Liver (tissue), 3 donors: Measurements from ENCODE around the gene DBN1.
"Not testable (repeated sequence)": the region's sequence is repeated elsewhere in the genome, so short reads cannot be mapped to it uniquely, and the experiment has no call there.

Source experiments
- EGR1 ChIP-seq, 2 donors: IDR thresholded peaks; 2 replicates each; pipeline ENCODE4 v1.6.1; 2016 to 2018; ENCODE audit warnings: antibody characterized with exemption in 2 of 2, low read depth in 2 of 2
- FOXA1 ChIP-seq: IDR thresholded peaks from 2 replicates; pipeline ENCODE4 v1.6.1; 2016; ENCODE audit warnings: antibody characterized with exemption
- FOXA2 ChIP-seq: IDR thresholded peaks from 2 replicates; pipeline ENCODE4 v1.6.1; 2016; ENCODE audit warnings: antibody characterized with exemption
- GABPA ChIP-seq, 2 donors: IDR thresholded peaks in 1 of 2; conservative IDR thresholded peaks in 1 of 2; 2 replicates each; pipeline ENCODE4 v1.6.1; 2016; ENCODE audit warnings: antibody characterized with exemption in 2 of 2, mild to moderate bottlenecking in 1 of 2, moderate library complexity in 1 of 2
- HNF4G ChIP-seq: IDR thresholded peaks from 2 replicates; pipeline ENCODE4 v1.6.1; 2016; ENCODE audit warnings: antibody characterized with exemption
- RAD21 ChIP-seq, 2 donors: IDR thresholded peaks; 2 replicates each; pipeline ENCODE4 v1.6.1; 2016; ENCODE audit warnings: antibody characterized with exemption in 2 of 2, mild to moderate bottlenecking in 2 of 2
- SP1 ChIP-seq: IDR thresholded peaks from 2 replicates; pipeline ENCODE4 v1.6.1; 2018; ENCODE audit warnings: antibody characterized with exemption, mild to moderate bottlenecking
- TAF1 ChIP-seq: conservative IDR thresholded peaks from 2 replicates; pipeline ENCODE4 v1.6.1; 2016; ENCODE audit warnings: antibody characterized with exemption, mild to moderate bottlenecking
- YY1 ChIP-seq: IDR thresholded peaks from 2 replicates; pipeline ENCODE4 v1.6.1; 2016; ENCODE audit warnings: antibody characterized with exemption, mild to moderate bottlenecking
- TF ChIP-seq, protein P1 (sequence below): fragments of 150-350 bp; IDR thresholded peaks from 2 replicates; pipeline ENCODE4 v1.5.1; 2017; ENCODE audit warnings: improper control_type of control experiment, low read depth, low read length; ENCODE audit not compliant: missing input control
- TF ChIP-seq, protein P2 (sequence below): IDR thresholded peaks from 2 replicates; pipeline ENCODE4 v1.6.1; 2016; ENCODE audit warnings: antibody characterized with exemption, mild to moderate bottlenecking
- TF ChIP-seq, protein P3 (sequence below): IDR thresholded peaks from 2 replicates; pipeline ENCODE4 v1.6.1; 2016; ENCODE audit warnings: antibody characterized with exemption
- TF ChIP-seq, protein P4 (sequence below): IDR thresholded peaks from 2 replicates; pipeline ENCODE4 v1.6.1; 2016; ENCODE audit warnings: antibody characterized with exemption
- donor health status: healthy.
- donor health status: healthy.

DNA sequence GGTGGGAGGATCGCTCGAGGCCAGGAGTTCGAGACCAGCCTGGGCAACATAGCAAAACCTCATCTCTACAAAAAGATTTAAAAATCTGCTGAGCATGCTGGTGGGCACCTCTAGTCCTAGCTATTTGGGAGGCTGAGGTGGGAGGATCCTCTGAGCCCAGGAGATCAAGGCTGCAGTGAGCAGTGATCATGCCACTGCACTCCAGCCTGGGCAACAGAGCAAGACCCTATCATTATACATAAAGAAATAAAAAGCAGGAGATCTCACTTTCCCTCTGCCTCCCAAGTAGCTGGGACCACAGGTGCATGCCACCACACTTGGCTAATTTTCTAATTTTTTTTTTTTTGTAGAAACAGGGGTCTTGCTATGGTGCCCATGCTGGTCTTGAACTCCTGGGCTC lies 12.3 kb upstream of the DBN1 start:
- not testable (repeated sequence) for TF ChIP-seq YY1; SP1; GABPA (IDR thresholded peaks at IDR 0.05 in 1 of 2, conservative IDR thresholded peaks at IDR 0.05 in 1 of 2); RAD21 (IDR thresholded peaks at IDR 0.05); EGR1 (IDR thresholded peaks at IDR 0.05; ENCODE audit: low read depth in 2 of 2); FOXA2; HNF4G; FOXA1; TAF1
- TF ChIP-seq, protein P1, sequence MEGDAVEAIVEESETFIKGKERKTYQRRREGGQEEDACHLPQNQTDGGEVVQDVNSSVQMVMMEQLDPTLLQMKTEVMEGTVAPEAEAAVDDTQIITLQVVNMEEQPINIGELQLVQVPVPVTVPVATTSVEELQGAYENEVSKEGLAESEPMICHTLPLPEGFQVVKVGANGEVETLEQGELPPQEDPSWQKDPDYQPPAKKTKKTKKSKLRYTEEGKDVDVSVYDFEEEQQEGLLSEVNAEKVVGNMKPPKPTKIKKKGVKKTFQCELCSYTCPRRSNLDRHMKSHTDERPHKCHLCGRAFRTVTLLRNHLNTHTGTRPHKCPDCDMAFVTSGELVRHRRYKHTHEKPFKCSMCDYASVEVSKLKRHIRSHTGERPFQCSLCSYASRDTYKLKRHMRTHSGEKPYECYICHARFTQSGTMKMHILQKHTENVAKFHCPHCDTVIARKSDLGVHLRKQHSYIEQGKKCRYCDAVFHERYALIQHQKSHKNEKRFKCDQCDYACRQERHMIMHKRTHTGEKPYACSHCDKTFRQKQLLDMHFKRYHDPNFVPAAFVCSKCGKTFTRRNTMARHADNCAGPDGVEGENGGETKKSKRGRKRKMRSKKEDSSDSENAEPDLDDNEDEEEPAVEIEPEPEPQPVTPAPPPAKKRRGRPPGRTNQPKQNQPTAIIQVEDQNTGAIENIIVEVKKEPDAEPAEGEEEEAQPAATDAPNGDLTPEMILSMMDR: not testable (repeated sequence)
- TF ChIP-seq, protein P2, sequence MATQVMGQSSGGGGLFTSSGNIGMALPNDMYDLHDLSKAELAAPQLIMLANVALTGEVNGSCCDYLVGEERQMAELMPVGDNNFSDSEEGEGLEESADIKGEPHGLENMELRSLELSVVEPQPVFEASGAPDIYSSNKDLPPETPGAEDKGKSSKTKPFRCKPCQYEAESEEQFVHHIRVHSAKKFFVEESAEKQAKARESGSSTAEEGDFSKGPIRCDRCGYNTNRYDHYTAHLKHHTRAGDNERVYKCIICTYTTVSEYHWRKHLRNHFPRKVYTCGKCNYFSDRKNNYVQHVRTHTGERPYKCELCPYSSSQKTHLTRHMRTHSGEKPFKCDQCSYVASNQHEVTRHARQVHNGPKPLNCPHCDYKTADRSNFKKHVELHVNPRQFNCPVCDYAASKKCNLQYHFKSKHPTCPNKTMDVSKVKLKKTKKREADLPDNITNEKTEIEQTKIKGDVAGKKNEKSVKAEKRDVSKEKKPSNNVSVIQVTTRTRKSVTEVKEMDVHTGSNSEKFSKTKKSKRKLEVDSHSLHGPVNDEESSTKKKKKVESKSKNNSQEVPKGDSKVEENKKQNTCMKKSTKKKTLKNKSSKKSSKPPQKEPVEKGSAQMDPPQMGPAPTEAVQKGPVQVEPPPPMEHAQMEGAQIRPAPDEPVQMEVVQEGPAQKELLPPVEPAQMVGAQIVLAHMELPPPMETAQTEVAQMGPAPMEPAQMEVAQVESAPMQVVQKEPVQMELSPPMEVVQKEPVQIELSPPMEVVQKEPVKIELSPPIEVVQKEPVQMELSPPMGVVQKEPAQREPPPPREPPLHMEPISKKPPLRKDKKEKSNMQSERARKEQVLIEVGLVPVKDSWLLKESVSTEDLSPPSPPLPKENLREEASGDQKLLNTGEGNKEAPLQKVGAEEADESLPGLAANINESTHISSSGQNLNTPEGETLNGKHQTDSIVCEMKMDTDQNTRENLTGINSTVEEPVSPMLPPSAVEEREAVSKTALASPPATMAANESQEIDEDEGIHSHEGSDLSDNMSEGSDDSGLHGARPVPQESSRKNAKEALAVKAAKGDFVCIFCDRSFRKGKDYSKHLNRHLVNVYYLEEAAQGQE: not testable (repeated sequence)
- TF ChIP-seq, protein P3, sequence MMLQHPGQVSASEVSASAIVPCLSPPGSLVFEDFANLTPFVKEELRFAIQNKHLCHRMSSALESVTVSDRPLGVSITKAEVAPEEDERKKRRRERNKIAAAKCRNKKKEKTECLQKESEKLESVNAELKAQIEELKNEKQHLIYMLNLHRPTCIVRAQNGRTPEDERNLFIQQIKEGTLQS: not testable (repeated sequence)
- TF ChIP-seq, protein P4, sequence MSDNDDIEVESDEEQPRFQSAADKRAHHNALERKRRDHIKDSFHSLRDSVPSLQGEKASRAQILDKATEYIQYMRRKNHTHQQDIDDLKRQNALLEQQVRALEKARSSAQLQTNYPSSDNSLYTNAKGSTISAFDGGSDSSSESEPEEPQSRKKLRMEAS: not testable (repeated sequence)
